Endometrial microvascular endothelial cells (primary cell): Measurements from ENCODE around the gene FCGR3A. TPM values are rescaled to one million over a fixed set of nuclear protein-coding genes. Genes with fewer than 3 reads are reported as not detected.
"Not testable (repeated sequence)": the region's sequence is repeated elsewhere in the genome, so short reads cannot be mapped to it uniquely, and the experiment has no call there.

Source experiments
- in situ Hi-C: cut with HindIII; loops from 2 replicates; pipeline ENCODE4 v1.10.0; 2017; ENCODE audit warnings: low sequenced_read_pairs, low pct_unique_long_range_greater_than_20kb; ENCODE audit errors: inconsistent ontology term
- total RNA-seq: library from RNA; depleted of rRNA; stranded (reverse); fragments of >200 nt; gene quantifications from one replicate; pipeline ENCODE4 v1.2.3, GENCODE V29; 2015; ENCODE audit errors: inconsistent ontology term

Gene FCGR3A
- total RNA-seq, 1 donor from 2014 or later, result not detected

DNA sequence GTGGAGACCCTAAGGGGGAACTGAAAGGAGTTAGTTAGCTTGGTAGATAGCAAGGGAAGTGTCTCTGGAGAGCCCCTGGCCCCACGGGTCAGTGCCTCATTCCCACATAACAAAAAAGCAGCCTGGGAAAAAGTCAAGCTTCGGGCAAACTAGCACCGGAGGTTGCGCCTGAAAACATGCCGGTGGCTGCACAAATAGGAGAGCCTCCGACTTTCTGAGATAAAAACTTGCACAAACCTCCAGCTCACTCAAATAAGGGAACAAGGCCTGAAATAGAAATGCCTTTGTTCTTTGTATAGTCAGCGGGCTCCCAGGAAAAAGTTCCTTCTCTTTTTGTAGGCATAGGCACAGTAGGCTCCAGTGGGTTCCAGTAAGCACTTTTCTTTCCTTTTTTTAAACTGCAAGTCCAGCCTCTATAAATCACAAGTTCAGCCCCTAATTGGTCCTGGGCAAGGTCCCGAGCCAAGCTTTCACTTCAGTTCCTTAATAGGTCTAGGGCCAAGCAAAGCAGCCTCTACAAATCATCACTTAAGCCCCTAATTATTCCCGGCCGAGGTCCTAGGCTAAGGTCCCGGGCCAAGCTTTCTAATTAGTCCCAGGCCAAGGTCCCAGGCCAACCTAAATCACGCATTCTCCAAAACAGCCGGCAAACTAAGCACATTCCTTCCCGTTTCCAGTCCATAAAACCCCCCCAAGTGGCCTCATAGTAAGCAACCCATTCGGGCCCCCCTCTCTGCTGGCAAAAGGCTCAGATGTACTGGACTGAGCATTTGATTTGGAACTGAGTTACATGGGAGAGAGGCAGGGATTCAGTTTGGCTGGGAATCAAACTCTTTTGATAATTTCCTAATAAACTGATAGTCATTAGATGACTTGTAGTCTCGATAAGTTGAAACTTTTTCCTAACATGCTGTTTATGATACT is 16.7 kb downstream of the FCGR3A start:
- in situ Hi-C loops, result loop anchor here (25.0 kb wide), 1 partner anchor 204 kb away; the partner anchor contains the start of gene DUSP12

DNA sequence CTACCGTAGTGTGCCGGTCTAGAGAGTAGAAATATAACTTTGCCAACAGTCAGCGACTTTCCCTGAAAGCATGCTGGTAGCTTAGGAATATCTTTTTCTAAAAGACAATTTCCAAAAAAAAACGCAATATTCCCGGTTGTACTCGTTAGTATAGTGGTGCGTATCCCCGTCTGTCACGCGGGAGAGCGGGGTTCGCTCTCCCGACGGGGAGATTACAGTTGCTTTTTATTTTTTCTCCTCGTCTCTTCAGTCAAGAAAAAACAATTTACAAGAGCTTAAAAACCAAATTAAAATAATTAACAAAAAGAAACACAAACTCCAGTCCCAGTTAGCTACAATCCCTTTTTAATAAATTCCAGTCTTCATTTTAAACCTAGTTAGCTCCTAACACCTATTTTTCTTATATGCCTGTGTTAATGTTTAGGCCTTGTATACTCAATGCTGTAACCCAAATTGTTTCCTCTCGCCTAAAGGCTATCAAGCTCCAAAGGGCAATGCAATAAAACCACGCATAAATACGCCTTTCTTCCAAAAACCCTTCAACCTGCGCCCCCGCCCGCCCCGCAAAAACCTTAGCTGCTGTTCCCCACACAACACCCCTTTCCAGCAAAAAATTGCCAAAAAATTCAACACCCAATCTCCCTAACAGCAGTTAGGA is 17.5 kb downstream of the FCGR3A start:
- in situ Hi-C loops, result loop anchor here (25.0 kb wide), 1 partner anchor 205 kb away; the partner anchor contains the start of gene DUSP12

DNA sequence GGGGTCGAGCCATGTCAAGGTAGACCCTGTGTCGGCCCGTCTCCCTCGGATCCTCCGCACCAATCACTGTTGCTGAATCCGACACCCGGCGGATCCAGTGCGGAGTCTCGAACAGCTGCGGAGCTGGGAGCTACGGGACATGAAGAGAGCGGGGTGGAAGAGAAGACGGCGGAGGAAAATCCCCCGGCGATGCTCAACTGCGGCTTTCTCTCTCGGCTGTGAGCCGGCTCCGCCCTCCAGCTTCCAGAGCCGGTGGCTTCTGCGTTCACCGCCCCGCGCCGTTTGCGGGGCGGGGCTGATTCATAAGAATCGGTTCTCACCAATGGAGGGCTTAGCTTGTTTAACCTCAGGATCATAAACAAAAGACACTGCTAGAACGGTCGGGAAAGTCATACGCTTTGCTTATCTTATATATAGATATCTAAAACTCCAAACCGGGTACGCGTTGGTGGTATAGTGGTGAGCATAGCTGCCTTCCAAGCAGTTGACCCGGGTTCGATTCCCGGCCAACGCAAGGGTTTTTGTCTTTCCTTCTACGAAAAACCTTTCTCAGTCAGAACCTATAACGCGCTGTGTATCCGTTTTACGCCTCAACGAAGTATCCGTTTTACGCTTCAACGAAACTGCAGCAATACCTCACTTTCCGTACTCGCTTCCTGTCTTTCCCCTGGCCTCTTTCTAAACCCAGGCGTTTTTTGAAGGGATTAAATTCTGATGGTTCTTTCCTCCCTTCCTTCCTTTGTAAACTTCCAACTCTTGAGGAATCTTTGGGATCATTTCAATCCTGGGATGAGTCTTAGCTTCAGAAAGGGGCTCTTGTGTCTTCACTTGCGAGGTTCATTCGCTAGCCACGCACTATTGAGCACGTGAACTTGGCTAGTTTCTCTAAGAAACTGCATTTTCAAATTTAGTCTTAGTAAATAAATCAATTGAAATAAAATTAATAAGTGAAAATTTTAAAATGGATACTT is 18.7 kb downstream of the FCGR3A start:
- in situ Hi-C loops, result loop anchor here (25.0 kb wide), 1 partner anchor 206 kb away; the partner anchor contains the start of gene DUSP12

DNA sequence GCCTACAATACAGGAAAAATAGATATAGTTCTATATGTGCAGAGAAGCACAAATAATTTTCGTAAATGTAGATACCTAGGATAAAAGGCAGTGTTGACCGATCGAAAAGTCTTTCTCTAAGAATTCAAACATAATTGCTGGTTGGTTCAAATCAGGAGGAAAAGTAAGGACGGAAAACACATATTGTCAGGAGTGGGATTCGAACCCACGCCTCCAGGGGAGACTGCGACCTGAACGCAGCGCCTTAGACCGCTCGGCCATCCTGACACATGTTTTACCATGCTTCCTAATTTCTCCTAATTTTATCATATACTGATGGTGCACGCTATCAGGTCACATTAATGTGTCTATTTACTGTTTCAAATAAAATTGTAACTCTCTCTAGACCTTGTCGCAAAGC is 19.5 kb downstream of the FCGR3A start:
- in situ Hi-C loops, result loop anchor here (25.0 kb wide), 1 partner anchor 207 kb away; the partner anchor contains the start of gene DUSP12

DNA sequence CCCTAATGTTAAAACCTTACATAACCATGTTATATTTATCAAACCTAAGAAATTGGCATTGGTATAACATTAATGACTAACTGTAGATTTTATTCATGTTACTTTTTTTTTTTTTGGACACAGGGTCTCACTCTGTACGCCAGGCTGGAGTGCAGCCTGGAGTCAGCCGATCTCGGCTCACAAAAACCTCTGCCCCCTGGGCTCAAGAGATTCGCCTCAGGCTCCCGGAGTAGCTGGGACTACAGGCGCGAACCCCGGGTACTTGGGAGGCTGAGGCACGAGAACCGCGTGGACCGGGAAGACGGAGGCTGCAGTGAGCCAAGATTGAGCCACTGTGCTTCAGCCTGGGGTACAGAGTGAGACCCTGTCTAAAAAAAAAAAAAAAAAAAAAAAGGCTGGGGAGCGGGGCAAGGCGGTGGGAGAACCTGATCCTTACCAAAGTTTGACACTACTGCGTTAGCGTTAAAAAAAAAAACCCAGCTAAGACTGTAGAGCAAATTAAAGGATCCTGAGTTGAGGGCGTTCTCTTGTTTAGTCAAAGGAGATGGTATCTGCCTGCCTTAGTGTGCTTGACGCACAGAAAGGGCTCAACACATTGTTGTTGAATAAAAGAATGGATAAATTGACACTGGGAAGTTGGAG is 20.0 kb downstream of the FCGR3A start:
- in situ Hi-C loops, result loop anchor here (25.0 kb wide), 1 partner anchor 208 kb away; the partner anchor contains the start of gene DUSP12

DNA sequence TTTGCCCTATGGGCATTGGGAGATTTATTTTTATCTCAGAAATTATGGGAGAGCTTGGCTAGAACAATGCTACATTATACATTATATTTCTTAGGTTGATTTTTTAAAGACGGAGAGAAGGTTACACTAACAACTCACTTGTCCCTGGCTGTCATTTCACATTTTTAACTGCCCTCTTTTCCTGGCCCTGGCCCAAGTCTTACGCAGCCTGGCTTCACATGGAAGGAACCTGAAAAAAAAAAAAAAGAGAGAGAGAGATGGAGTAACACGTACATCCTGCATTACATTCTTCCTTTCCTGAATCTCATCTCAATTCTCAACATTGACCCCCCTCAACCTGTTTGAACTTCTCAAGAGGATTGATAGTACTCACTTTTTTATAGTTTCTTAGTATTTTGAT is 21.1 kb downstream of the FCGR3A start:
- in situ Hi-C loops, result loop anchor here (25.0 kb wide), 1 partner anchor 209 kb away; the partner anchor contains the start of gene DUSP12

DNA sequence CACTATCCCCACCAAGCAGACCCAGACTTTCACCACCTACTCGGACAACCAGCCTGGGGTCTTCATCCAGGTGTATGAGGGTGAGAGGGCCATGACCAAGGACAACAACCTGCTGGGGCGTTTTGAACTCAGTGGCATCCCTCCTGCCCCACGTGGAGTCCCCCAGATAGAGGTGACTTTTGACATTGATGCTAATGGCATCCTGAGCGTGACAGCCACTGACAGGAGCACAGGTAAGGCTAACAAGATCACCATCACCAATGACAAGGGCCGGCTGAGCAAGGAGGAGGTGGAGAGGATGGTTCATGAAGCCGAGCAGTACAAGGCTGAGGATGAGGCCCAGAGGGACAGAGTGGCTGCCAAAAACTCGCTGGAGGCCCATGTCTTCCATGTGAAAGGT is 23.7 kb downstream of the FCGR3A start:
- in situ Hi-C loops, result loop anchor here (25.0 kb wide), 1 partner anchor 211 kb away; the partner anchor contains the start of gene DUSP12

DNA sequence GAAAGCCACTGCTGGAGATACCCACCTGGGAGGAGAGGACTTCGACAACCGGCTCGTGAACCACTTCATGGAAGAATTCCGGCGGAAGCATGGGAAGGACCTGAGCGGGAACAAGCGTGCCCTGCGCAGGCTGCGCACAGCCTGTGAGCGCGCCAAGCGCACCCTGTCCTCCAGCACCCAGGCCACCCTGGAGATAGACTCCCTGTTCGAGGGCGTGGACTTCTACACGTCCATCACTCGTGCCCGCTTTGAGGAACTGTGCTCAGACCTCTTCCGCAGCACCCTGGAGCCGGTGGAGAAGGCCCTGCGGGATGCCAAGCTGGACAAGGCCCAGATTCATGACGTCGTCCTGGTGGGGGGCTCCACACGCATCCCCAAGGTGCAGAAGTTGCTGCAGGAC is 24.3 kb downstream of the FCGR3A start:
- in situ Hi-C loops, result loop anchor here (25.0 kb wide), 1 partner anchor 212 kb away; the partner anchor contains the start of gene DUSP12

DNA sequence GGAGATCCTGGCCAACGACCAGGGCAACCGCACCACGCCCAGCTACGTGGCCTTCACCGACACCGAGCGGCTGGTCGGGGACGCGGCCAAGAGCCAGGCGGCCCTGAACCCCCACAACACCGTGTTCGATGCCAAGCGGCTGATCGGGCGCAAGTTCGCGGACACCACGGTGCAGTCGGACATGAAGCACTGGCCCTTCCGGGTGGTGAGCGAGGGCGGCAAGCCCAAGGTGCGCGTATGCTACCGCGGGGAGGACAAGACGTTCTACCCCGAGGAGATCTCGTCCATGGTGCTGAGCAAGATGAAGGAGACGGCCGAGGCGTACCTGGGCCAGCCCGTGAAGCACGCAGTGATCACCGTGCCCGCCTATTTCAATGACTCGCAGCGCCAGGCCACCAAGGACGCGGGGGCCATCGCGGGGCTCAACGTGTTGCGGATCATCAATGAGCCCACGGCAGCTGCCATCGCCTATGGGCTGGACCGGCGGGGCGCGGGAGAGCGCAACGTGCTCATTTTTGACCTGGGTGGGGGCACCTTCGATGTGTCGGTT is 24.8 kb downstream of the FCGR3A start:
- in situ Hi-C loops, result loop anchor here (25.0 kb wide), 1 partner anchor 212 kb away; the partner anchor contains the start of gene DUSP12

DNA sequence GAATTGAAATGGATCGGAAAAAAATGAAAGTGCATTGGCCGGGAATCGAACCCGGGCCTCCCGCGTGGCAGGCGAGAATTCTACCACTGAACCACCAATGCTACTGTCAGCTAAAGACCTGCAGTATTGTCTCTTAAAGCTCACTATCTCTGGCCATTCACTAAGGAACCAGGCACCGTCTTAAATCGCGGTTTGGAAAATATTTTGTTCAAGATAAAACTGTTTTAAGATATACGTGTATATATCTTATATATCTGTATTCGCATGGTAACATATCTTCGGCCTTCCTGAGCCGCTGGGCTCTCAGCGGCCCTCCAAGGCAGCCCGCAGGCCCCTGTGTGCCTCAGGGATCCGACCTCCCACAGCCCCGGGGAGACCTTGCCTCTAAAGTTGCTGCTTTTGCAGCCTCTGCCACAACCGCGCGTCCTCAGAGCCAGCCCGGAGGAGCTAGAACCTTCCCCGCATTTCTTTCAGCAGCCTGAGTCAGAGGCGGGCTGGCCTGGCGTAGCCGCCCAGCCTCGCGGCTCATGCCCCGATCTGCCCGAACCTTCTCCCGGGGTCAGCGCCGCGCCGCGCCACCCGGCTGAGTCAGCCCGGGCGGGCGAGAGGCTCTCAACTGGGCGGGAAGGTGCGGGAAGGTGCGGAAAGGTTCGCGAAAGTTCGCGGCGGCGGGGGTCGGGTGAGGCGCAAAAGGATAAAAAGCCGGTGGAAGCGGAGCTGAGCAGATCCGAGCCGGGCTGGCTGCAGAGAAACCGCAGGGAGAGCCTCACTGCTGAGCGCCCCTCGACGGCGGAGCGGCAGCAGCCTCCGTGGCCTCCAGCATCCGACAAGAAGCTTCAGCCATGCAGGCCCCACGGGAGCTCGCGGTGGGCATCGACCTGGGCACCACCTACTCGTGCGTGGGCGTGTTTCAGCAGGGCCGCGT is 25.5 kb downstream of the FCGR3A start, which contains the start of gene HSPA6:
Gene HSPA6 (plus strand): TSS at position 724 of the 925 bp plus-strand sequence. CDS start 119 bp downstream, at position 843.
- in situ Hi-C loops, result not testable (repeated sequence)

DNA sequence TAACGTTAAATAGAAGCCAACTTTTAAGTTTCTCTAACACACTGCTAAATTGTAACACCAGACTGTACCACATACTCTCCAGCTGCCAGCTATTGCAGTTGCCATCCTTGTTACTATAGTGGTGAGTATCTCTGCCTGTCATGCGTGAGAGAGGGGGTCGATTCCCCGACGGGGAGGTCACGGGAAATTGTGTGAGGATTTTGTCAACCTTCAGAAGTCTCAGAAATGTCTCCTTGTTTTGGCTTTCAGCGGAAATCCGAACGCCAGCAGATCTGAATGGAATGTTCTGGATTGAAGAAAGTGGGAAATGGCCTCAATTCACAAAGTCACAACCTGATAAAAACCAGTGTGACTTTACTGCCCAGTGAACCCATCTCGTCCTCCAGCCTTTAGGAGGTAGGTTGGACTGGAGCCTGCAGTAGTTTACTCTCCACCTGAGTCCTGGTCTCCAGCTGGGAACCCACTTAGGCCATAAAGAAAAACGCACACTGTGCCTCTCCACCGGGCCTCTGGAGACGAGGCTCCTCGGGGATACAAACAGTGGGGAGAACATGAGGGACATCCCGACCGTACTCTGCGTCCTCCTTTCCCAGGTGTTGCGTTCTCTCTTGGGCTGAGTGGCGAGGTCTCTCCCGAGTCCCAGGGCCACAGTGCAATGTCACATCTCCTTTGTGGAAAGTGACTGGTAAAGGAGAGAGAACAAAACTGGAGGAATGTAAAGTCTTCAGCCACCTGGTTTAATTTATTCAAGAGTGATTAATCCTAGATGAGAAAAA is 26.4 kb downstream of the FCGR3A start:
- in situ Hi-C loops, result not testable (repeated sequence)

DNA sequence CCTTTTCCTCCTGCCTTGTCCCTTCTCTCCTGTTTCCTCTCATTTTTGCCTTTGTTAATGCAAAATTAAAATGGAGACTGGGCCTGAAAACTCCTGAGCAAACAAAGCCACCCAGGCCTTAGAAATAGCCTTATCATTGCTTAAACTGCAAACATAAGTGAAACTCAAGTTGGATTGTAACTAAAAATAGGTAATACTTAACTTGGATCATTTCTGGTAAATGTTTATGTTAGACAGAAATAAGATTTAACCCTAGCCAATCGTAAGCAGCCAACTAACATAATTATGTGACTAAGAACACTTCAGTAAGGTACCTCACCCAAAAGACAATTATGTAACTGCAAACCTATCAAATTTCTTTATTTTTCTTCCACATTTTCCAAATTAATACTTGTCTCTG is 35.7 kb downstream of the FCGR3A start:
- in situ Hi-C loops, result not testable (repeated sequence)

DNA sequence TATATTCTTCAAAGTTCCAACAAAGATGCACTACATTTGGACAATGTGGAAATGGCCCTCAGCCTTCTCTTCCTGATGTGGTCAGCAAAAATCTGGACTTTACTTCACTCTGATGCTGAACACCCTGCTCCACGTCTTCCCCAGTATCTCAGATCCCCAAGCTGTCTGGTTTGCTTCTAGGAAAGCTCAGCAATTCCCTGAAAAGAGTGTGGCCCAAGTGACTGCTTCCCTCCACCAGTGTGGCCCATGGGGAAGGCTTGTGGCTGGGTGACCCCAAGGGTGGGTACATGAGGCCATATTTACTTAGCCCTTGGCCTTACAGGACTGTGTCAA is 36.2 kb downstream of the FCGR3A start:
- in situ Hi-C loops, result not testable (repeated sequence)

DNA sequence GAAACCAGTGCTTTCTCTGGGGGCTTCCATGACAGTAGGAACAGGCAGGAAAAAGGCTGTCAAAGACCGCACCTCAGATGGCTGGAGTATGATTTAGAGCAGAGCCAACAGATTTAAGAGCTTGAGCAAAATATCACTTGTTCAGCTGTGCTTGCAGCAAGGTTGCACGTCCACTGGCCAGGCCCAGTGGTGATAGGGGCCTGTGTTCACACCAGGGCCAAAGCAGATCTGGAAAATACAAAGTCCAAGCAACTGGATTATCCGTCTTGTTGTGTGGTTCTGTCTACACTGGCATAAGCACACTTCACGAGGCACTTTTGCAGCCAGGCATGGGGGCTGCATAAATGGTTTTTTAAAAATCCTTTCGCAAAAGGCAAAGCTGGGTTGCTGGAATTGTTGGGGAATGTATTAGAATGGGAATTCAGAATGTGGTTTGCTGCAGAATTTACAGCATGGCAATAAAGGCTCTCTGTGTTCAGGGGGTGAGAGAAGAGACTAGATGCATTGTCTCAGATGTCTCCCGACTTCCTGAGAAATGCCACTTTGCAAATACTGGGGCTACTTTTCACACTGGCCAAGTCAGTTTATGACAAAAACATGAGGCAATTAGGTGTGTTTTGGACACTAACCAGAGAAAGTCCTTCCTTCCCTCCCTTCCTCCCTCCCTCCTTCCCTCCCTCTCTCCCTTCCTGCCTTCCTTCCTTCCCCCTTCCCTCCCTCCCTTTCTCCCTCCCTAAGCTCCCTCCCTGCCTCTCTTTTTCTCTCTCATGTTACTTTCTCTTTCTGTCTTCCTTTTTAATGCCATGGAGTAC is 36.8 kb downstream of the FCGR3A start:
- in situ Hi-C loops, result not testable (repeated sequence)

DNA sequence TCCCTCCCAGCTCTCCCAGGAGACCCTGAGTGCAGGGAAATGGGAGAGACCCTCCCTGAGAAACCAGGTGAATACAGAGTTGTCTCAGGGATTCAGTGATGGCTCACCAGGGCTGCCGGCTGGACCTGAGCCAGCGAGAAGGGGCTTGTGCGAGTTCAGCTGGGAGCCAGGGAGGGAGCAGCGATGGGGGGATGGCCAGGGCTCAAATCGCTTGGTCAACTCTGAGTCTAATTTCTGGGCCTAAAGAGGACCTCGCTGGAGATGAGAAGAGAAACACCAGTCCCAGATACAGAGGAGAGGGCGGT is 37.9 kb downstream of the FCGR3A start:
- in situ Hi-C loops, result no loop called here
